Measurements from ENCODE around the gene CARNS1.

Gene CARNS1

GRCh38 chr11:67468759-67469507 lies 53.5 kb downstream of the CARNS1 start, which contains the start of gene TMEM134:
Gene TMEM134 (minus strand): TSS chr11:67469251. CDS start chr11:67469192, 59 bp downstream.
- DNase-seq = peak; percentile 79

- no peak for DNase-seq
Measured at GRCh38 chr11:67469508-67469811, 54.0 kb downstream of the CARNS1 start.

- no peak for DNase-seq
Measured at GRCh38 chr11:67470337-67471002, 55.0 kb downstream of the CARNS1 start.

- DNase-seq = no peak
Measured at GRCh38 chr11:67472882-67473281, 57.4 kb downstream of the CARNS1 start.
